Kidney epithelial cell (primary cell): ENCODE results near the gene AGGF1. TPM values are rescaled to one million over a fixed set of nuclear protein-coding genes. Genes with fewer than 3 reads are reported as not detected.

Source experiments
- DNase-seq: peaks from one replicate; pipeline ENCODE4 v3.0.0-alpha.2; 2010; ENCODE audit warnings: low read depth
- H3K27me3 ChIP-seq: 2 replicates; pipeline ENCODE4 v1.6.0; 2011; ENCODE audit warnings: low read length; ENCODE audit not compliant: control insufficient read depth, insufficient read depth
- H3K36me3 ChIP-seq: 2 replicates; pipeline ENCODE4 v1.5.1; 2011; ENCODE audit warnings: low read length; ENCODE audit not compliant: control insufficient read depth, insufficient read depth
- H3K4me3 ChIP-seq: 2 replicates; pipeline ENCODE4 v1.5.1; 2011; ENCODE audit warnings: low read depth, mild to moderate bottlenecking, control low read depth, low read length
- total RNA-seq: library from RNA; depleted of rRNA; stranded (reverse); fragments of >200 nt; gene quantifications from 2 replicates; pipeline ENCODE4 v1.2.3, GENCODE V29; 2015
- TF ChIP-seq, protein P1 (sequence below): IDR thresholded peaks from 2 replicates; pipeline ENCODE4 v1.5.1; 2011; ENCODE audit warnings: mild to moderate bottlenecking, moderate library complexity, low read length, control low read depth, inconsistent platforms; ENCODE audit not compliant: insufficient read depth, poor library complexity, severe bottlenecking

The AGGF1 gene
- total RNA-seq, 1 donor from 2014 or later: 20.9 TPM

- H3K27me3 ChIP-seq: no peaks in the 10 kb centered on the region
- no peak for DNase-seq
- no peaks in the 10 kb centered on the region for H3K36me3 ChIP-seq
- TF ChIP-seq, protein P1, sequence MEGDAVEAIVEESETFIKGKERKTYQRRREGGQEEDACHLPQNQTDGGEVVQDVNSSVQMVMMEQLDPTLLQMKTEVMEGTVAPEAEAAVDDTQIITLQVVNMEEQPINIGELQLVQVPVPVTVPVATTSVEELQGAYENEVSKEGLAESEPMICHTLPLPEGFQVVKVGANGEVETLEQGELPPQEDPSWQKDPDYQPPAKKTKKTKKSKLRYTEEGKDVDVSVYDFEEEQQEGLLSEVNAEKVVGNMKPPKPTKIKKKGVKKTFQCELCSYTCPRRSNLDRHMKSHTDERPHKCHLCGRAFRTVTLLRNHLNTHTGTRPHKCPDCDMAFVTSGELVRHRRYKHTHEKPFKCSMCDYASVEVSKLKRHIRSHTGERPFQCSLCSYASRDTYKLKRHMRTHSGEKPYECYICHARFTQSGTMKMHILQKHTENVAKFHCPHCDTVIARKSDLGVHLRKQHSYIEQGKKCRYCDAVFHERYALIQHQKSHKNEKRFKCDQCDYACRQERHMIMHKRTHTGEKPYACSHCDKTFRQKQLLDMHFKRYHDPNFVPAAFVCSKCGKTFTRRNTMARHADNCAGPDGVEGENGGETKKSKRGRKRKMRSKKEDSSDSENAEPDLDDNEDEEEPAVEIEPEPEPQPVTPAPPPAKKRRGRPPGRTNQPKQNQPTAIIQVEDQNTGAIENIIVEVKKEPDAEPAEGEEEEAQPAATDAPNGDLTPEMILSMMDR: no peak
- no peak overlapping the region for H3K4me3 ChIP-seq
Observed at GRCh38 chr5:77017668-77018067, 12.5 kb upstream of the AGGF1 start.

DNA sequence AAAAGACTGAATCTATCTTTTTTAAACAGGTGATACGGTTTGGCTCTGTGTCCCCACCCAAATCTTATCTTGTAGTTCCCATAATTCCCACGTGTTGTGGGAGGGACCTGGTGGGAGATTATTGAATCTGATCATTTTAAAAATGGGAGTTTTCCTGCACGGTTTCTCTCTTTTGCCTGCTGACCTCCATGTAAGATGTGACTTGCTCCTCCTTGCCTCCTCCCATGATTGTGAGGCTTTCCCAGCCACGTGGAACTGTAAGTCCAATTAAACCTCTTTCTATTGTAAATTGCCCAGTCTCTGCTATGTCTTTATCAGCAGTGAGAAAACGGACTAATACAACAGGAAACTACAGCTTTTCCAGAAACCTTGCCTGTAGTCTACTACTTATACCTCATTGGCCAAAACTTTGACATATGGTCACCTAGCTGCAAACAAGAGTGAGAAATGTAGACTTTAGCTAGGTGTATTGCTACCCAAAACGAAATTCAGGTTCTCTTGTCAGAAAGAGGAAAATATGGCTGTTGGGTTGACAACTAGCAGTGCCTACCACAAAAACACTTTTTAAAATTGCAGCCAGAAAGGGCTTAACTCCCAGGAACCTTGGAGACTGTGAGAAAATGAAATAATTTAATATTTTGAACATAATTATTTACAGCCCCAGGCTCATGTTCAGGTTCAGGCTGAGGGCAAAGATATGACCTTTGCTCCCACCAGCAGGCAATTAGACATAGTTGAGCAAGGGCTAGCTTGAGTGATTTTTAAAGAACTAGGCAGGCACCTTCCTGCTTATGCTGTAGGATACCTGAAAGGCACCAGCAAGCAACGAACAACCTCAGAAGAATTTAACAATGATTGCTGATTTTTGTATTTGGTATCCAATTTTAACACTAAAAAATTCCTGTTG lies 7.4 kb upstream of the AGGF1 start:
- no peak for DNase-seq
- TF ChIP-seq, protein P1: no peak
- Histone ChIP-seq H3K4me3 (no peak overlapping the region), H3K36me3 (no peaks in the 10 kb centered on the region), H3K27me3 (no peaks in the 10 kb centered on the region)

GRCh38 chr5:77024490-77024889 lies 5.7 kb upstream of the AGGF1 start:
- no peak for DNase-seq
- Histone ChIP-seq H3K27me3 (no peaks in the 10 kb centered on the region), H3K4me3 (no peak overlapping the region), H3K36me3 (no peaks in the 10 kb centered on the region)
- TF ChIP-seq, protein P1: no peak

- Histone ChIP-seq H3K4me3 (no peak overlapping the region), H3K27me3 (no peaks in the 10 kb centered on the region), H3K36me3 (no peaks in the 10 kb centered on the region)
- TF ChIP-seq, protein P1: no peak
- no peak for DNase-seq
Observed at GRCh38 chr5:77028631-77029375, 1.4 kb upstream of the AGGF1 start.

- Histone ChIP-seq H3K36me3 (no peaks in the 10 kb centered on the region), H3K4me3 (no peak overlapping the region), H3K27me3 (no peaks in the 10 kb centered on the region)
- no peak for DNase-seq
- TF ChIP-seq, protein P1: no peak
Observed at GRCh38 chr5:77029376-77029885, 773 bp upstream of the AGGF1 start.
